Type B pancreatic cell (in vitro differentiated cells): ENCODE results near the gene PHF19. TPM values are rescaled to one million over a fixed set of nuclear protein-coding genes. Genes with fewer than 3 reads are reported as not detected.

ENCODE experiments used
- DNase-seq: peaks from one replicate; pipeline ENCODE4 v3.0.0; 2021; ENCODE audit warnings: mixed read lengths; ENCODE audit not compliant: unreplicated experiment; ENCODE audit errors: extremely low spot score
- H3K27ac Mint-ChIP-seq: 2 replicates; pipeline ENCODE4 v1.8.0; 2021; ENCODE audit warnings: mild to moderate bottlenecking, mixed read lengths
- H3K27me3 Mint-ChIP-seq: 2 replicates; pipeline ENCODE4 v1.8.0; 2021; ENCODE audit warnings: mixed read lengths
- H3K36me3 Mint-ChIP-seq: 2 replicates; pipeline ENCODE4 v1.8.0; 2021; ENCODE audit warnings: mixed read lengths
- H3K4me1 Mint-ChIP-seq: one replicate; pipeline ENCODE4 v1.8.0; 2021; ENCODE audit warnings: mixed read lengths; ENCODE audit not compliant: unreplicated experiment
- H3K4me3 Mint-ChIP-seq: 2 replicates; pipeline ENCODE4 v1.8.0; 2021; ENCODE audit warnings: mild to moderate bottlenecking, mixed read lengths
- H3K9me3 Mint-ChIP-seq: 2 replicates; pipeline ENCODE4 v1.8.0; 2021; ENCODE audit warnings: mixed read lengths
- CTCF ChIP-seq: fragments of 200-600 bp; sonication (generic); conservative IDR thresholded peaks from 2 replicates; pipeline ENCODE4 v1.5.0; 2021; ENCODE audit warnings: antibody characterized with exemption, mild to moderate bottlenecking
- total RNA-seq: library from RNA; stranded (reverse); gene quantifications from 2 replicates; pipeline ENCODE4 v1.2.1, GENCODE V29; 2021; ENCODE audit warnings: low replicate concordance

PHF19 gene
- total RNA-seq, 1 donor from 2014 or later: 39.6 TPM

GRCh38 chr9:120917929-120918762 is 41.2 kb upstream of the PHF19 start:
- Mint-ChIP-seq H3K27me3 (no peaks in the 10 kb centered on the region), H3K36me3 (no peaks in the 10 kb centered on the region), H3K4me3 (no peak overlapping the region), H3K27ac (no peak overlapping the region), H3K9me3 (no peaks in the 10 kb centered on the region), H3K4me1 (peaks cover 28% of the 10 kb centered on the region)
- no peak for TF ChIP-seq CTCF
- no peak for DNase-seq

DNA sequence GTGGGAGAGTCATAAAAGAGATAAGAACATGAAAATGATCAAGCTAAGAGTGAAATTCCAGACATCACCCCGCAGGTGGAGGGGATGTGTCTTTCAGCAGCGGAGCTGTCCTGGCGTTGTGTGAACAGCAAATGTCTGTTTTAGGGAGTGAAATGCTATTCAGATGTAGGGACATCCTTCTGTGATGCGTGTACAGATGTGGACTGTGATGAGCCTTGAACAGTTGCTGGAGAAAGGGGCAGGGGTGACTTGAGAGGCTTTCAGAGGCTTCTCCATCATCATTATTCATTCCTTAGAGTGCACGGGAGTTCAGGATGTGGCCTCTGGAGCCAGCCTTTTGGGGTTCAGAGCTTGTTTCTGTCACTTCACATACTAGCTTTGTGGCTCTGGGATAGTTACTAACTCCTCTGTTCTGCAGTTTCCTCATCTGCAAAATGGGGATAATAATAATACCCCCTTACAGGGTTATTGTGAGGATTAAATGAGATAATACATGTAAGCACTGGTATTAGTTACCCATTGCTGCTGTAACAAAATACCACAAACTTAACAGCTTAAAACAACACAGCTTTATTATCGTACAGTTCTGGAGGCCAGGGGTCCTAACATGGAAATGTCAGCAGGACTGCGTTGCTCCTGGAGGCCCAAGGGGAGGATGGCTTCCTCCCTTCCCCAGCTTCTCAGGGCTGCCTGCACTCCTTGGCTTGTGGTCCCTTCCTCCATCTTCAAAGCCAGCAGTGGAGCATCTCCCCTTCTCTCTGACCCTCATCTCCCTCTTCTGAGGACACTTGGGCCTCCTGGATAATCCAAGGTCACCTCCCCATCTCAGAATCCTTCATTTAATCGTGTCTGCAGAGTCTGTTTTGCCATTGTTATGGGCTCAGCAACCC is 40.2 kb upstream of the PHF19 start:
- Mint-ChIP-seq H3K4me1 (peaks cover 26% of the 10 kb centered on the region), H3K27me3 (no peaks in the 10 kb centered on the region), H3K27ac (no peak overlapping the region), H3K4me3 (no peak overlapping the region), H3K9me3 (no peaks in the 10 kb centered on the region), H3K36me3 (no peaks in the 10 kb centered on the region)
- TF ChIP-seq CTCF: no peak
- no peak for DNase-seq

DNA sequence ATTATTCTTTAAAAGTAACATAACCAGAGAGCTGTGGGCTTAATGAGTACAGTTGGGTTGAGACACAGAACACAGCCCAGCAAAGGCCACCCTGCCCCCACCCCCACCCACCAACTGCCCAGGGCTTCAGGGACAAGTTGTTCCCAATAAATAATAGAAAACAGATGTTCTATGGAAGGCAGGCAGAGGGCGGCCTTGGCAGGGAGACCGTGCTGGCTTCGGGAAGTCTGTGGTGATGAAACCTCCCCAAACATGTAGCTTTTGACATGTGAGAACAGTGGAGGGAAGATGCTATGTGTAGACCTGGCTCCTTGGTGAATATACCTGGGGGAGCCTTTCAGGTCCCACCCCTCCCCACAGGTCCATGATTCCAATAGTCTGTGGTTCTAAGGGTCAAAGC is 39.6 kb upstream of the PHF19 start:
- H3K9me3 Mint-ChIP-seq: no peaks in the 10 kb centered on the region
- H3K4me1 Mint-ChIP-seq: peaks cover 19% of the 10 kb centered on the region
- DNase-seq: no peak
- no peak for TF ChIP-seq CTCF
- H3K4me3 Mint-ChIP-seq: no peak overlapping the region
- no peak overlapping the region for H3K27ac Mint-ChIP-seq
- no peaks in the 10 kb centered on the region for H3K27me3 Mint-ChIP-seq
- no peaks in the 10 kb centered on the region for H3K36me3 Mint-ChIP-seq

DNA sequence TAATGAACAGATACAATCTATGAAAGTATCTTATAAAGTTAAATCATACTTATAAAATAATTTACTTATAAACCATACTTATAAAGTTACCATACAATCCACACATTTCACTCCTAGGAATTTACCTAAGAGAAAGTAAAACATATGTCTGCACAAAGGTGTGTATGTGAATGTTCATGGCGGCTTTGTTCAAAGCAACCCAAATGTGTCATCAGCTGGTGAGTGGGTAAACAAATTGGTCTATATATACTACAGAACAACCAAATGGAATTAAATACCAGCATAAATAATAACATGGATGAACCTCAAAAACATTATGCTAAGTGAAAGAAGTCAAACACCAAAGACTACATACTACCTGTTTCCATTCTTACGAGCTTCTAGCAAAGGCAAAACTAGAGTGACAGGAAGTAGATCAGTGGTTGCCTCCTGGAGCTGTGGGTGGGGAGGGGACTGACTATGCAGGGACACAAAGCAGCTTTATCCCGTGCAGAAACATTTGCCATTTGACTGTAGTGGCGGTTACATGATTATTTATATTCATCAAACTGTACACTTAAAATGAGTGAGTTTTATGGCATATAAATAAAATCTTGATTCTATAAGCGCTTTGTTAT is 39.0 kb upstream of the PHF19 start:
- Mint-ChIP-seq H3K27ac (no peak overlapping the region), H3K27me3 (no peaks in the 10 kb centered on the region), H3K9me3 (no peaks in the 10 kb centered on the region), H3K36me3 (no peaks in the 10 kb centered on the region), H3K4me3 (no peak overlapping the region), H3K4me1 (peaks cover 15% of the 10 kb centered on the region)
- no peak for DNase-seq
- TF ChIP-seq CTCF: no peak

GRCh38 chr9:120914953-120915352 is 38.0 kb upstream of the PHF19 start:
- H3K27ac Mint-ChIP-seq: no peak overlapping the region
- no peak overlapping the region for H3K4me3 Mint-ChIP-seq
- H3K27me3 Mint-ChIP-seq: no peaks in the 10 kb centered on the region
- DNase-seq: no peak
- TF ChIP-seq CTCF: no peak
- H3K9me3 Mint-ChIP-seq: no peaks in the 10 kb centered on the region
- H3K4me1 Mint-ChIP-seq: peaks cover 10% of the 10 kb centered on the region
- H3K36me3 Mint-ChIP-seq: no peaks in the 10 kb centered on the region
